HEK293 (cell line): ENCODE measurements around the gene CLSTN1.

ENCODE experiments used
- ZNF391 ChIP-seq: fragments of 450-650 bp; formaldehyde crosslinking; IDR thresholded peaks from 2 replicates; pipeline ENCODE4 v1.5.1; 2016; ENCODE audit warnings: low read depth, missing biosample characterization, missing genetic modification characterization, borderline replicate concordance
- TF ChIP-seq, protein P1 (sequence below): fragments of 450-650 bp; formaldehyde crosslinking; IDR thresholded peaks from 2 replicates; pipeline ENCODE4 v1.5.1; 2016; ENCODE audit warnings: missing biosample characterization, missing genetic modification characterization

DNA sequence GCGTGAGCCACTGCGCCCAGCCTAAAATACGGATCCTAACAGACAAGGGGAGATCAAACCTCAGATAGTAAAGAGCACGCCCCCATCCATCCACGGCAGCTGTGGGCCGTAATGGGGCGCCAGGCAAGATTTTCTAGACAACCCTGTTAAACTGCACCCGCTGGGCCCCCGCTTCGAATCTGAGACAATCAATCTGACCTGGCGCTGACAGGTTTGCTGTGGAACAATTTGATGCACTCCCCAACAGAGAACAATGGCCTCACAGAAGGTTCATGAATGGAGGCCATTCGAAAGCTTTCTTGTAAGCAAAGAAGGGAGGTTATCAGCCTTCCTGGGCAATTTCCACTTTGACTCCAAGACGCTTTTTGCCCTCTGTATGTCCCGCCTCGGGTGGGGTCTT is 30.5 kb downstream of the CLSTN1 start:
- TF ChIP-seq ZNF391: no peak
- TF ChIP-seq, protein P1, sequence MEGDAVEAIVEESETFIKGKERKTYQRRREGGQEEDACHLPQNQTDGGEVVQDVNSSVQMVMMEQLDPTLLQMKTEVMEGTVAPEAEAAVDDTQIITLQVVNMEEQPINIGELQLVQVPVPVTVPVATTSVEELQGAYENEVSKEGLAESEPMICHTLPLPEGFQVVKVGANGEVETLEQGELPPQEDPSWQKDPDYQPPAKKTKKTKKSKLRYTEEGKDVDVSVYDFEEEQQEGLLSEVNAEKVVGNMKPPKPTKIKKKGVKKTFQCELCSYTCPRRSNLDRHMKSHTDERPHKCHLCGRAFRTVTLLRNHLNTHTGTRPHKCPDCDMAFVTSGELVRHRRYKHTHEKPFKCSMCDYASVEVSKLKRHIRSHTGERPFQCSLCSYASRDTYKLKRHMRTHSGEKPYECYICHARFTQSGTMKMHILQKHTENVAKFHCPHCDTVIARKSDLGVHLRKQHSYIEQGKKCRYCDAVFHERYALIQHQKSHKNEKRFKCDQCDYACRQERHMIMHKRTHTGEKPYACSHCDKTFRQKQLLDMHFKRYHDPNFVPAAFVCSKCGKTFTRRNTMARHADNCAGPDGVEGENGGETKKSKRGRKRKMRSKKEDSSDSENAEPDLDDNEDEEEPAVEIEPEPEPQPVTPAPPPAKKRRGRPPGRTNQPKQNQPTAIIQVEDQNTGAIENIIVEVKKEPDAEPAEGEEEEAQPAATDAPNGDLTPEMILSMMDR (tag by site-specific recombination): no peak
